GM18858 (cell line): Measurements from ENCODE around the gene POU2AF2.
A peak's percentile ranks its signal among the peaks of the same experiment; 100 is the strongest.
"Not testable (repeated sequence)": the region's sequence is repeated elsewhere in the genome, so short reads cannot be mapped to it uniquely, and the experiment has no call there.

Source experiments
- ATAC-seq: cut with Tn5 transposase; IDR thresholded peaks from one replicate; pipeline ENCODE4 v1.9.1; 2021; ENCODE audit not compliant: unreplicated experiment

Gene POU2AF2, protein sequence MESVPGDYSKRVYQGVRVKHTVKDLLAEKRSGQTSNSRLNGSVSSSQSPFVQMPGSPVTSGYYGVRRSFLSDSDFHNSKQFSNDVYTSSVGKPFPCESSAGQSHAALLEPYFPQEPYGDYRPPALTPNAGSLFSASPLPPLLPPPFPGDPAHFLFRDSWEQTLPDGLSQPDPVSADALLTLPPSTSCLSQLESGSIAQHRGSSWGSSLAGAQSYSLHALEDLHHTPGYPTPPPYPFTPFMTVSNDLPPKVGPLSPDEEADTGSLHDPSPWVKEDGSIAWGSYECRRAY

GRCh38 chr11:111245425-111245824 is at the start of gene POU2AF2:
POU2AF2 (plus strand) TSS chr11:111245725; CDS start chr11:111245854, 129 bp downstream.
- ATAC-seq, result no peak

DNA sequence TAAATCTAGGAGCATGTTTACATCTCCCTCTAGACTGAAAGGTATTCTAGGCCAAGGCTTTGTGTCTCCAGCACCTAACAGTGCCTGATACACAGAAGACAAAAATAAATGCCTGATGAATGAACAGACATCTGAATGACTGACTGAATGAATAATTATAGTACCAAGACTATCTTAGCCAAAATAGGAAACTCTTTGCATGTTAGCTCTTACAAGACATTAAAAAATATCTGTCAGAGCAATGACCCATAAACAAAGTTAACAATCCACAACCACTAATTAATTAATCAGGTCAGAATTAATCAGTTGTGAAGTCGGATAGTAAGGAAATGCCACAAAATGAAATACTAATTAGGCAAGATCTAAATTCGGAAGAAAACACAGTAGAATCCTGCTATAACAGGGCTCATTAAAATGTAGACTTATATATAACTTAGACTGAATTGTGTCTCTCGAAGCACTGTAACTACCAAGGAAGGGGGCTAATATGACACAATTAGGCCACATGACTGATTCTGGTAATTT is 45.5 kb upstream of the POU2AF2 start:
- ATAC-seq, result no peak

DNA sequence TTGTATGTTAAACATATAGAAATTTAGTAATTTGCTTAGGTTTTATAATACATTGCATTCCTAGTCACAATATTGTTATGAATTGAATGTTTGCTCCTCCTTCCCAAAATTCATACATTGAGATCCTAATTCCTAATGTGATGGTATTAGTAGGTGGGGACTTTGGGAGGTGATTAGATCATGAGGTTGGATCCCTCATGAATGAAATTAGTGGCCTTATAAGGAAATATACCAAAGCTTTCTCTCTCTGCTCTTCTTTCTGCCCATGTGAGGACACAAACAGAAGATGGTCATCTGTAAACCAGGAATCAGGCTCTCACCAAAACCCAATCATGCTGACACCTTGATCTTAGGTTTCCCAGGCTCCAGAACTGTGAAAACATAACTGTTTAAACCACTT is 41.3 kb upstream of the POU2AF2 start:
- no peak for ATAC-seq

GRCh38 chr11:111205632-111206385 is 39.7 kb upstream of the POU2AF2 start:
- ATAC-seq, result no peak

DNA sequence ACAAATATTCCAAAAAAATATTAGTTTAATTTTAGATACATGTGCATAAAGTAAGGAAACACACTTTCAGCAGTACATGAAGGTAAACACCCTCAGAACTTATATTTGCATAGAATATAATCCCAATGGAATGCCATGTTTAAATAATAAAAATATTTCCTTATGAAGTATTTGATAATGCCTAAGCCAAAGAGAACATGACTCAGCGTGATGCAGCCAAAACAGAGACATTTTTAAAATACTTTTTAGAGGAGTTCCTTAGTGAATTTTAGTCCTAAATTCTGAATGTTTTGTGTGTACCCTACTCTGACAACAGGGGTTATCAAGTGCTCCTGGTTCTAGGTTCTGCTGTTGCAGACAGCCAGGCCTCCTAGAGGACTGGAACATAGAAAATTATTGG is 39.1 kb upstream of the POU2AF2 start:
- ATAC-seq, result no peak

DNA sequence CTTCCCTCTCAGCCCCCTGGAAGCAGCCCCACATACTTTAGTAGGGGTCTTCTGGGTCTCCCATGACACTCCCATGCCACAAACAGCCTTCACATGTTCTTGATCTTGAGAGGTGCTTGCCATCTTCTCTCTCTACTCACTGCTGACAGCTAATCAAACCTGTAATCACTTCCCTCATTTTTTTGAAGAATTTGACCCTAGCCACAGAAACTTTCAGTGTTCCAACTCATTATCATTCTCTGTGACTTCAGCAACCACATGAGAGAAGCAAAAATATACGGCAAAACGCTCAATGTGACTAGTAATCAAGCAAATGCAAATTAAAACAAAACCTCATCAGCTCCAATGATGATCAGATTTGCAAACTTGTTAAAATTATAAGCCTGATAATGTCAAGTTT is 38.3 kb upstream of the POU2AF2 start:
- ATAC-seq, result no peak

DNA sequence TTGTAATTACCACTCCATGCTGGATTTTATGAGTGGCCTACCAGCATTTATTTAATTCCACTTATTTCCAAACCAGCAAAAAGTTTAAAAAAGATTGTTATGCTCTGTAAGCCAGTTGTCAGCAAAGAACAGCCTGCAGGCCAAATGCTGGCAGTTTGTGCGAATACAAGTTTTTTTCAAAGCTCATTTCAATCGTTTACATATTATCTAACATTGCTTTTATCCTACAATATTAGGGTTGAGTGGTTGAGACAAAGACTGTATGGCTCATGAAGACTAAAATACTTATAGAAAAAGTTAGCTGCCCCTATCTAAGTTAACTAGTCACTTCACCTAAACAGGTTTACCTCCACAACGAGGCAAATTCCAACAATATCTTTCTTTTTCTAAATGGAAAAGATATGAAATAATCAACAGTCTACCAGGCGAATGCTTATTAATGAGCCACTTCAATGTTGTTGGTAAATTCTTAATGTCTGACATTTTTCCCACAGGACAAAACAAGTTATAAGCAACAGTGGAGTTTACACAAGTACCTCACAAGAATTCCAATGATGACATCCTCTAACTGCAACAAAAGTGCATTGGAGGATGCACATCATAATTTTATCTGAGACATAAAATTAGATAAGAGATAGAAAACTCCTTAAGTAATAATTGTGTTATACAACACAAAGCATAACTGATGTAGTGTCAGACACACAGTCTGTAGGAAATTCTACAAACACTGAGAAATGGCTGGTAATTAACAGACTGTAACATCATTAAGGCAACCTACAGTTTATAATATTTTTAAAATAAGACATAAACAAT is 35.8 kb upstream of the POU2AF2 start:
- no peak for ATAC-seq

- no peak for ATAC-seq
Observed at GRCh38 chr11:111213256-111213655, 32.3 kb upstream of the POU2AF2 start.

DNA sequence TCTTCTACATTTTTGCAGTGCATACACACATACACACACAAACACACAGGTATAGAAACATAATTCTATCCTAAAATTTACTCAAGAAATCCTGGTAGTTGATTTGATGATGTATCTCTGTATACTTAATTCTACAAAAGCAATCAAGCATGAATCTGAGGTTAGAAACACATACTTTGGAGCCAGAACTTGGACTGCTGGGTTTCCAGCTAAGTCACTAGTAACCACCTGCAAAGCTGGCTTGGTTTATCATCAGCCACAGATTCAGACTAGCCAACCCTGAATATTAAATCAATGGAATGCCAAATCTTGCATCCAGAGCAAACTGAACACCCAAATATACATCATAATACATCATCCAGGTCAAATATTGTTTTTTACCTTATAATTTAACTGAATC is 24.8 kb upstream of the POU2AF2 start:
- no peak for ATAC-seq

DNA sequence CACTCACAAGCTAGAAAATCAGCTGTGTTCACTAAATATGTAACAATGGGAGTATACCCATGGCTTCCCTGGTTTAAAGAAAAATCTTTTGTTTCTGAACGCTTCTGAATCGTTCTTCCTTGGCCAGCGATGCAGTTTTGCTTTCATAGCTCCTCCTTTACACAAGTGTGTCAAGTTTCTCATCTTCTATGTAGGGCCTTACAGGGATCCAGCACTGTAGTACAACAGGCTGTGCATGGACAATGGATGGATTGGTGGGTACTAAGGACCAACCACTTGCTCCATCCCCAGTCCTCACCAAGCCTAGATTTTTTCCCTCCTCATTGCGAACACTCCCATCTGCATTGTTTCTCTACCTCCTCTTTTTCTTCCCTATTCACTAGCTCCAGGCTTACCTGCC is 24.3 kb upstream of the POU2AF2 start:
- ATAC-seq, result no peak

DNA sequence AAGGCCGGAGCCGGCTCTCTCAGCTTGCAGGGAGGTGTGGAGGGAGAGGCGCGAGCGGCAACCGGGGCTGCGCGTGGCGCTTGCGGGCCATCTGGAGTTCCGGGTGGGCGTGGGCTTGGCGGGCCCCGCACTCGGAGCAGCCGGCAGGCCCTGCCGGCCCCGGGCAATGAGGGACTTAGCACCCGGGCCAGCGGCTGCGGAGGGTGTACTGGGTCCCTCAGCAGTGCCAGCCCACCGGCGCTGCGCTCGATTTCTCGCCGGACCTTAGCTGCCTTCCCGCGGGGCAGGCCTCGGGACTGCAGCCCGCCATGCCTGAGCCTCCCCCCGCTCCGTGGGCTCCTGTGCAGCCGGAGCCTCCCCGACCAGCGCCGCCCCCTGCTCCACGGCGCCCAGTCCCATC is 23.6 kb upstream of the POU2AF2 start:
- not testable (repeated sequence) for ATAC-seq

- ATAC-seq, result not testable (repeated sequence)
Observed at GRCh38 chr11:111222821-111223455, 22.6 kb upstream of the POU2AF2 start.

GRCh38 chr11:111225881-111226280 is 19.6 kb upstream of the POU2AF2 start:
- no peak for ATAC-seq

DNA sequence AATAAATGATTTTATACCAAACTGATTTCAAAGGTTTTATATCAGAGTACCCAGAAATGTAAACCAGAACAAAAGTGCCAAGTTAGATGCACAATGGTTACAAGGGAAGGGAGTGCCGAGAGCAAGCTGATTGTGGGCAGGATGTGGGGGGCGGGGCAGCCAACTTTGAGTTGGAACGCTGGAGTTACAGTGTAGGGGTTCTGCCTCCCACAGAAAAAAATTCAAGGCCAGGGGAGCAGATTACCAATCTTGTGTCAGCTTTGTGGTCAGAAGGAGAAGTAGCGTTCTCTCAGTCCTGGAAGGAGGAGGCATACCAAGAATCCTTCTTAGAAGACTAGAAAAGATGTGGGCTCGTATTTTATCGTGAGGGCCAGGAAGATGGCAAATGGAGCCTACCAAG is 15.9 kb upstream of the POU2AF2 start:
- no peak for ATAC-seq

GRCh38 chr11:111230122-111230465 is 15.4 kb upstream of the POU2AF2 start:
- ATAC-seq, result peak; percentile 13

DNA sequence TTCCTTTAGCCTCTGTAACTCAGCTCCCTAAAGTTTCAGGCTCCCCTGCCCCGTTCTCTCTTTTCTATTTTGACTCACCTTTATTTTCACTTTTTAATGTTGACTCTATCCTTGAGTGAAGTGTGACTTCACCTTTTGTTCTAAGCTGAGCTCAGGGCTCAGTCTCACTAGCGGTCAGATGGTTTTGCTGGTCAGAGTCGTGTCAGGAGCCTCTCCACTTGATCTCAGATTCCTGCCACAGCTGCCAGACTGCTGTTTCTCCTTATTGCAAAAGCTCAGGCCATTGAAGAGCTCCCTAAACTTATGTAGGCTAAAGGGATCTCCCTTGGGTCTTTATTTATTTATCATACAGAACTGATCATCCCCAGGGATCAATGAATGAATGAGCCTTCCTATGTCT is 13.7 kb upstream of the POU2AF2 start:
- no peak for ATAC-seq

DNA sequence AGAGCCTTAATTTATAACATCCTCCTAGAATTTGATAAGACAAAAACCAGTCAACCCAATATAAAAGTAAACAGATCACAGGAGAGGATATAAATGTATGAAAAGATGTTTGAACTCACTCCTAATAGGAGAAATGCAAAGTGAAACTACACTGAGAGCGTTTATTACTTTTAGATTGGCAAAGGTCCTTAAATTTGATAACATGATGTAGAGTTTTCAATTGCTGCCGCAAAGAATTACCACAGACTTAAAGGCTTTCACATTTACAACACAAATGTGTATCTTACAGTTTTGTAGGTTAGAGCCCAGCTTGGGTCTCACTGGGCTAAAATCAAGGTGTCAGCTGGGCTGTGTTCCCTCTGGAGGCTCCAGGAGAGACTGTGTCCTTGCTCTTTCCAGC is 9.1 kb upstream of the POU2AF2 start:
- ATAC-seq, result no peak

- no peak for ATAC-seq
Observed at GRCh38 chr11:111237926-111238325, 7.6 kb upstream of the POU2AF2 start.

DNA sequence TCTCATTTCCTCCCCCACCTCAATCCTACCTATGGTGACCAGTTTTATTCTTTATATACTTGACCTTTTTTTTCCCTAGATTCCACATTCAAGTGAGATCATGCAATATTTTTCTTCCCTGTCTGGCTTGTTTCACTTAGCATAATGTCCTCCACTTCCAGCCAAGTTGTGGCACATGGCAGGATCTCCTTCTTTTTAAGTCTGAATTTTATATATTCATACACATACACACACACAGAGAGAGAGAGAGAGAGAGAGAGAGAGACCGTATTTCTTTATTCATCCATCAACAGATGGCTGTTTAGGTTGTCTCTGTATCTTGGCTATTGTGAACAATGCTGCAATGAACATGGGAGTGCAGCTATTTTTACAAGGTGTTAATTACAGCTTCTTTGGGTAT is 1.4 kb downstream of the POU2AF2 start:
- ATAC-seq, result no peak

DNA sequence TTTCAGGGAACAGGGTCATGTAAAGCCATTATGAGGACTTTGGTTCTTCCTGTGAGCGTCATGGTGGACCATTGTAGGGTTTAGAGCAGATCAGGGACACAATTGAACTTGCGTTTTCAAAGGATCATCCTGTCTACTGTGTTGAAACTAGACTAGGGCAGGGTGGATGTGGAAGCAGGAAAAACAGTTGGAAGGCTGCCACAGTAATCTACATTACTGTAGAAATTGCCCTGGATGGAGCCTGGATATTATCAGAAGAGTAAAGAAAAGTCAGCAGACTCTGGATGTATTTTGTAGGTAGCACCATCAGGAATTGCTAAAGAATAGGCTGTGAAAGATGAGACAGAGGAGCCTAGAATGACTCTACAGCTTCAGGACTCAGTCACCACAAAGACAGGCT is 5.4 kb downstream of the POU2AF2 start:
- no peak for ATAC-seq

DNA sequence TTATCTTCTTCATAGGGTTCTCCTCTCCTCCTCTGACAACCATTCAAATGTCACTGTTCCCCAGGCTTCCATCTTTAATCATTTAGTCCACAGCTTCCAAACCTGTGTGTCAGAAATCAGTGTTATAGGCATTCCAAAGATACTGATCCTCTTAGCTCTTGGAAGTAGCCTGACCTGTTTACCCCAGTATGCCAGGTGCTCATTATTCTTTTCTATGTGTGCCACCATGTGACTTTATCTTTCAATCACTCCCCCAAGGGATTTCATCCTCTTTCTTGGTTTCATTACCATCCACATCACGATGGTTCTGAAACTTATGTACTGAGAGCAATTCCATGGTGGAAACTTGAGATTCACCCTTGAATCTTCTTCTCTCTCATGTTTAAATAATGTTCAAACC is 7.6 kb downstream of the POU2AF2 start:
- ATAC-seq, result no peak
